ENCODE results near the gene DTYMK. TPM values are rescaled to one million over a fixed set of nuclear protein-coding genes. Genes with fewer than 3 reads are reported as not detected.

DTYMK gene
- total and polyA plus RNA-seq, 2 experiments from 2014 or later, result 20.7 to 55.5 TPM

DNA sequence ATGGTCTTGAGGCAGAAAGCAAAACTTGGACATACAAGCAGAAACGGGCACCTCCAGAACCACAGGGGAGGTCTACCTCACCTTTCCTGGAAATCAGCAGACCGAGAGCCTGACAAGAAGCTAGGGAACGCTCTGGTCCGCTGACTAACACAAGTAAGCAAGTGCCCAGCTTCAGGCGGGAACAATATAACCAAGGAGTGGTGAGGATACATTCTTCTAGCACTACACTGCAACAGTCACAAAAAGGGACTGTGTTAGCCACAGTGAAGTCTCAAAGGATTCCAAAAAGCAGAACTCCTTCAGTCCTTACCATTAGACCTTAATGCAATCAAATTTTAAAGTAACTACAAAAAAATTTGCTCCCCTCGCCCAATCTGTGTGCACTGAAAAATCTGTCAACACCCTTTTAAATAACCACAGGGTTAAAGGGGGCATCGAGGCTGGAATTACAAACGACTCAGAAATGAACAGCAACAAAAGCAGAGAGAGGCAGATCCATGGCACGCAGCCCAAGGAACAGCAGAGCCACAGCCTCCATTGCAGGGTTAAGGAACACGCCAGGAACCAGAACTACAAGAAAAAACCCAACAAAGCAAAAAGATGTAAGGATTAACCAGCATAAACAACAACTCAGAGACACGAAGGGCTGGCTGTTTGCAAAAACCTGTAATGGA is 56.7 kb downstream of the DTYMK start:
- no peak overlapping the region for H2AFZ ChIP-seq
- H3K4me1 ChIP-seq (ENCODE audit: insufficient read depth), result no peaks in the 10 kb centered on the region
- peaks cover 98% of the 10 kb centered on the region for H3K79me2 ChIP-seq
- peak overlapping the region; percentile 20 for H3K27ac ChIP-seq
- no peaks in the 10 kb centered on the region for H3K27me3 ChIP-seq
- no peaks in the 10 kb centered on the region for H3K9me3 ChIP-seq (ENCODE audit: low read depth)
- no peak overlapping the region for H3K4me3 ChIP-seq
- WGBS (ENCODE audit: low lambda C conversion rate, missing lambda C conversion rate), result 71% methylated on average over 11 of the region's 11 CpGs
- no peaks in the 10 kb centered on the region for H3K36me3 ChIP-seq (replicated peaks; ENCODE audit: insufficient read depth, low read depth)
- H3K9me2 ChIP-seq (replicated peaks; ENCODE audit: insufficient read depth), result no peaks in the 10 kb centered on the region
- H4K20me1 ChIP-seq (ENCODE audit: insufficient read depth, poor library complexity, severe bottlenecking), result peaks cover 14% of the 10 kb centered on the region
- no peak for TF ChIP-seq CTCF (IDR thresholded peaks at IDR 0.05; ENCODE audit: poor library complexity)
- no peak for TF ChIP-seq EZH2phosphoT487 (IDR thresholded peaks at IDR 0.05; ENCODE audit: low read depth, severe bottlenecking, unreplicated experiment)
- no peak for TF ChIP-seq EZH2 (IDR thresholded peaks at IDR 0.05; ENCODE audit: borderline replicate concordance)
- DNase-seq (ENCODE audit: low spot score), result no peak
- no peak overlapping the region for H3K4me2 ChIP-seq

- Histone ChIP-seq H4K20me1 (ENCODE audit: insufficient read depth, poor library complexity, severe bottlenecking) (peaks cover 5% of the 10 kb centered on the region), H3K4me3 (no peak overlapping the region), H3K79me2 (peaks cover 97% of the 10 kb centered on the region), H3K4me1 (ENCODE audit: insufficient read depth) (no peaks in the 10 kb centered on the region), H3K27me3 (no peaks in the 10 kb centered on the region), H3K27ac (no peak overlapping the region), H3K36me3 (replicated peaks; ENCODE audit: insufficient read depth, low read depth) (no peaks in the 10 kb centered on the region), H3K9me3 (ENCODE audit: low read depth) (no peaks in the 10 kb centered on the region), H3K9me2 (replicated peaks; ENCODE audit: insufficient read depth) (no peaks in the 10 kb centered on the region), H2AFZ (no peak overlapping the region), H3K4me2 (no peak overlapping the region)
- no peak for TF ChIP-seq EZH2 (IDR thresholded peaks at IDR 0.05; ENCODE audit: borderline replicate concordance)
- TF ChIP-seq EZH2phosphoT487 (IDR thresholded peaks at IDR 0.05; ENCODE audit: low read depth, severe bottlenecking, unreplicated experiment), result no peak
- TF ChIP-seq CTCF (IDR thresholded peaks at IDR 0.05; ENCODE audit: poor library complexity), result no peak
- no peak for DNase-seq (ENCODE audit: low spot score)
- 92% methylated on average over 10 of the region's 10 CpGs for WGBS (ENCODE audit: low lambda C conversion rate, missing lambda C conversion rate)
These were observed 58.9 kb downstream of the DTYMK start for GRCh38 chr2:241627675-241628074.

Other genes starting within 250 kb of the DTYMK start
- 177 and 183 TPM in 2 replicates for gene STK25, start 178.2 kb downstream of the DTYMK start, total RNA-seq
- gene STK25, start 178.2 kb downstream of the DTYMK start, polyA plus RNA-seq, result 192 and 199 TPM in 2 replicates
- gene BOK, start 128.1 kb downstream of the DTYMK start, total RNA-seq, result 24.2 and 25.4 TPM in 2 replicates
- 26.5 and 39.7 TPM in 2 replicates for gene BOK, start 128.1 kb downstream of the DTYMK start, polyA plus RNA-seq
- 33.5 and 43.2 TPM in 2 replicates for gene THAP4, start 49.7 kb downstream of the DTYMK start, total RNA-seq
- gene THAP4, start 49.7 kb downstream of the DTYMK start, polyA plus RNA-seq, result 58.1 and 59.8 TPM in 2 replicates
- gene ATG4B, start 49.1 kb downstream of the DTYMK start, total RNA-seq, result 61.0 and 61.3 TPM in 2 replicates
- gene ATG4B, start 49.1 kb downstream of the DTYMK start, polyA plus RNA-seq, result 108 and 126 TPM in 2 replicates
- 17.5 and 33.4 TPM in 2 replicates for gene ING5, start 15.2 kb upstream of the DTYMK start, total RNA-seq
- 27.6 and 28.9 TPM in 2 replicates for gene ING5, start 15.2 kb upstream of the DTYMK start, polyA plus RNA-seq
- gene D2HGDH, start 47.8 kb upstream of the DTYMK start, total RNA-seq, result 12.9 TPM in 2 replicates
- gene D2HGDH, start 47.8 kb upstream of the DTYMK start, polyA plus RNA-seq, result 41.2 and 54.8 TPM in 2 replicates
- 0.20 and 0.53 TPM in 2 replicates for gene GAL3ST2, start 90.0 kb upstream of the DTYMK start, total RNA-seq
- gene GAL3ST2, start 90.0 kb upstream of the DTYMK start, polyA plus RNA-seq, result not detected in 2 replicates
- 6.8 and 9.3 TPM in 2 replicates for gene NEU4, start 122.4 kb upstream of the DTYMK start, total RNA-seq
- 8.7 and 10.2 TPM in 2 replicates for gene NEU4, start 122.4 kb upstream of the DTYMK start, polyA plus RNA-seq
- not detected in 2 replicates for gene PDCD1, start 172.1 kb upstream of the DTYMK start, total RNA-seq
- gene PDCD1, start 172.1 kb upstream of the DTYMK start, polyA plus RNA-seq, result 0.44 and 0.84 TPM in 2 replicates
- gene RTP5, start 182.9 kb upstream of the DTYMK start, total RNA-seq, result not detected in 2 replicates
- not detected in 2 replicates for gene RTP5, start 182.9 kb upstream of the DTYMK start, polyA plus RNA-seq

Measured in hepatocyte (in vitro differentiated cells).